Measurements from ENCODE around the gene PRIM2.

DNA sequence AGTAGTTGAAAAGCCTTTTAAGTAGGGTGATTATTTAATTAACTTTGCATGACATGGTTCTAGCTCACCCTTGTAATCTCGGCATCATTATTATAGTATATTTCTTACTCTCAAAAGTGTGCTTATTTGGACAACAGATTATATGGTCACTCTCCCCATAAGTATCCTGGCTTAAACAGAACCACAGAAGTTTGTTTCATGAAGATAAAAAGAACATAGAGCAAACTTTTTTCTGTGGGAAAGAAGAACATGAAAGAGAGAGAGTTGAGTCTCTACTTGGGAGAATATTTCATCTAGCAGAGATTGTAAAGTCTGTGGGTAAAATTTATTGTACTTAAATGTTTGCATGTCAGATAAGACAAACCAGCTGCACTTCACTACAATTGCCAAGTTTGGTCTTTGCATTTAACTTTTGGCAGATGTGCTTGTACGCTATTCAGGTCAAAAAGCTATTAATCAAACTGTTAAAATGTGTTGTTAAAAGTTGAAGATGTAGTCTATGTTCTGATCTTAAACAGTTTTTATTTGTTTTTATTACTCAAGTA is 33.4 kb upstream of the PRIM2 start:
- no peak for TF ChIP-seq EZH2 (IDR thresholded peaks at IDR 0.05; ENCODE audit: insufficient read depth, poor library complexity, severe bottlenecking)
- no peak for TF ChIP-seq EZH2phosphoT487 (IDR thresholded peaks at IDR 0.05; ENCODE audit: insufficient read depth, low read depth)

All from GM23248 (cell line).